Stimulated activated effector memory CD8-positive, alpha-beta T cell treated with anti-CD3 and anti-CD28 coated beads, Interleukin-12 subunit alpha, Interleukin-12 subunit beta, amount 100 ng/mL, for 72 hours (primary cell): ENCODE data around the gene SPATA32.

ENCODE experiments used
- ATAC-seq: fragments of 150-1000 bp; cut with Tn5 transposase; 2 replicates; pipeline ENCODE4 v1.10.0; 2021
- DNase-seq, 2 donors: peaks; one replicate each; pipeline ENCODE4 v3.0.0; 2021 to 2022; ENCODE audit warnings: low spot score in 2 of 2
- H3K27ac Mint-ChIP-seq: one replicate; pipeline ENCODE4 v1.8.0; 2022; ENCODE audit warnings: mild to moderate bottlenecking, mixed read lengths
- H3K36me3 Mint-ChIP-seq: one replicate; pipeline ENCODE4 v1.8.0; 2022; ENCODE audit warnings: mild to moderate bottlenecking, mixed read lengths
- H3K4me1 Mint-ChIP-seq: one replicate; pipeline ENCODE4 v1.8.0; 2022; ENCODE audit warnings: mixed read lengths
- H3K4me3 Mint-ChIP-seq: one replicate; pipeline ENCODE4 v1.8.0; 2022; ENCODE audit warnings: mild to moderate bottlenecking, mixed read lengths
- H3K9me3 Mint-ChIP-seq: one replicate; pipeline ENCODE4 v1.8.0; 2022; ENCODE audit warnings: mixed read lengths

Gene SPATA32

GRCh38 chr17:45286286-45286685 lies 24.4 kb upstream of the SPATA32 start:
- Mint-ChIP-seq H3K4me1 (peaks cover 45% of the 10 kb centered on the region), H3K36me3 (peaks cover 100% of the 10 kb centered on the region), H3K4me3 (no peak overlapping the region), H3K9me3 (no peaks in the 10 kb centered on the region), H3K27ac (peak overlapping the region; percentile 90)
- DNase-seq (no peak), ATAC-seq (no peak)

- Mint-ChIP-seq H3K4me1 (peaks cover 27% of the 10 kb centered on the region), H3K27ac (peak overlapping the region; percentile 90), H3K36me3 (peaks cover 100% of the 10 kb centered on the region), H3K4me3 (no peak overlapping the region), H3K9me3 (no peaks in the 10 kb centered on the region)
- ATAC-seq (peak; percentile 60), DNase-seq (no peak)
Observed at GRCh38 chr17:45284176-45285140, 22.6 kb upstream of the SPATA32 start.

- Mint-ChIP-seq H3K4me3 (no peak overlapping the region), H3K4me1 (peaks cover 24% of the 10 kb centered on the region), H3K27ac (peak overlapping the region; percentile 90), H3K9me3 (no peaks in the 10 kb centered on the region), H3K36me3 (peaks cover 100% of the 10 kb centered on the region)
- no peak for DNase-seq
- no peak for ATAC-seq
Observed at GRCh38 chr17:45283711-45284110, 21.8 kb upstream of the SPATA32 start.

- H3K4me3 Mint-ChIP-seq, result no peak overlapping the region
- peaks cover 100% of the 10 kb centered on the region for H3K36me3 Mint-ChIP-seq
- no peaks in the 10 kb centered on the region for H3K9me3 Mint-ChIP-seq
- peak overlapping the region; percentile 90 for H3K27ac Mint-ChIP-seq
- ATAC-seq, result peak; percentile 83
- no peak for DNase-seq
- peaks cover 25% of the 10 kb centered on the region for H3K4me1 Mint-ChIP-seq
Observed at GRCh38 chr17:45282683-45283644, 21.1 kb upstream of the SPATA32 start.

GRCh38 chr17:45279898-45280297 lies 18.0 kb upstream of the SPATA32 start:
- Mint-ChIP-seq H3K36me3 (peaks cover 100% of the 10 kb centered on the region), H3K4me3 (no peak overlapping the region), H3K4me1 (peaks cover 29% of the 10 kb centered on the region), H3K9me3 (no peaks in the 10 kb centered on the region), H3K27ac (peak overlapping the region; percentile 60)
- no peak for ATAC-seq
- DNase-seq, result no peak

- Mint-ChIP-seq H3K9me3 (no peaks in the 10 kb centered on the region), H3K36me3 (peaks cover 100% of the 10 kb centered on the region), H3K4me1 (peaks cover 14% of the 10 kb centered on the region), H3K4me3 (no peak overlapping the region), H3K27ac (peak overlapping the region; percentile 23)
- DNase-seq (no peak), ATAC-seq (no peak)
Observed at GRCh38 chr17:45277992-45278391, 16.1 kb upstream of the SPATA32 start.

GRCh38 chr17:45277216-45277849 lies 15.4 kb upstream of the SPATA32 start:
- peak overlapping the region; percentile 23 for H3K27ac Mint-ChIP-seq
- peak; percentile 79 to 91 for DNase-seq
- H3K4me3 Mint-ChIP-seq, result no peak overlapping the region
- H3K9me3 Mint-ChIP-seq, result no peaks in the 10 kb centered on the region
- peaks cover 100% of the 10 kb centered on the region for H3K36me3 Mint-ChIP-seq
- peak; percentile 93 for ATAC-seq
- H3K4me1 Mint-ChIP-seq, result peaks cover 9% of the 10 kb centered on the region

- no peak for DNase-seq
- peaks cover 100% of the 10 kb centered on the region for H3K36me3 Mint-ChIP-seq
Observed at GRCh38 chr17:45276031-45276430, 14.1 kb upstream of the SPATA32 start.

GRCh38 chr17:45274033-45274432 lies 12.1 kb upstream of the SPATA32 start:
- DNase-seq (no peak), ATAC-seq (no peak)
- H3K4me3 Mint-ChIP-seq, result no peak overlapping the region
- H3K36me3 Mint-ChIP-seq, result peaks cover 100% of the 10 kb centered on the region
- H3K9me3 Mint-ChIP-seq, result no peaks in the 10 kb centered on the region
- H3K27ac Mint-ChIP-seq, result peak overlapping the region; percentile 74
- peaks cover 20% of the 10 kb centered on the region for H3K4me1 Mint-ChIP-seq

More at GRCh38 chr17:45276031-45276430, 14.1 kb upstream of the SPATA32 start:
- Mint-ChIP-seq H3K4me3 (no peak overlapping the region), H3K27ac (no peak overlapping the region), H3K4me1 (peaks cover 9% of the 10 kb centered on the region), H3K9me3 (no peaks in the 10 kb centered on the region)
- ATAC-seq, result no peak

GRCh38 chr17:45273551-45273957 lies 11.7 kb upstream of the SPATA32 start:
- ATAC-seq, result no peak
- H3K4me1 Mint-ChIP-seq, result peaks cover 20% of the 10 kb centered on the region
- peak overlapping the region; percentile 74 for H3K27ac Mint-ChIP-seq
- H3K36me3 Mint-ChIP-seq, result peaks cover 100% of the 10 kb centered on the region
- no peak overlapping the region for H3K4me3 Mint-ChIP-seq
- H3K9me3 Mint-ChIP-seq, result no peaks in the 10 kb centered on the region
- no peak for DNase-seq

GRCh38 chr17:45271603-45272002 lies 9.7 kb upstream of the SPATA32 start:
- Mint-ChIP-seq H3K9me3 (no peaks in the 10 kb centered on the region), H3K27ac (no peak overlapping the region), H3K4me3 (no peak overlapping the region), H3K4me1 (peaks cover 12% of the 10 kb centered on the region), H3K36me3 (peaks cover 100% of the 10 kb centered on the region)
- ATAC-seq (no peak), DNase-seq (no peak)

- Mint-ChIP-seq H3K4me3 (no peak overlapping the region), H3K4me1 (peaks cover 12% of the 10 kb centered on the region)
Observed at GRCh38 chr17:45270828-45271418, 9.0 kb upstream of the SPATA32 start.

GRCh38 chr17:45269912-45270311 lies 8.0 kb upstream of the SPATA32 start:
- H3K4me1 Mint-ChIP-seq, result peaks cover 12% of the 10 kb centered on the region
- H3K27ac Mint-ChIP-seq, result peak overlapping the region; percentile 69
- no peak overlapping the region for H3K4me3 Mint-ChIP-seq
- no peak for DNase-seq
- H3K9me3 Mint-ChIP-seq, result no peaks in the 10 kb centered on the region
- peak; percentile 47 for ATAC-seq
- H3K36me3 Mint-ChIP-seq, result peaks cover 100% of the 10 kb centered on the region

More at GRCh38 chr17:45270828-45271418, 9.0 kb upstream of the SPATA32 start:
- H3K9me3 Mint-ChIP-seq, result no peaks in the 10 kb centered on the region
- peak; percentile 50 to 74 for DNase-seq
- ATAC-seq, result peak; percentile 69
- H3K36me3 Mint-ChIP-seq, result peaks cover 100% of the 10 kb centered on the region
- H3K27ac Mint-ChIP-seq, result peak overlapping the region; percentile 12

GRCh38 chr17:45267436-45268055 lies 5.7 kb upstream of the SPATA32 start:
- peak overlapping the region; percentile 78 for H3K27ac Mint-ChIP-seq
- no peak overlapping the region for H3K4me3 Mint-ChIP-seq
- ATAC-seq (no peak), DNase-seq (no peak)
- peaks cover 100% of the 10 kb centered on the region for H3K36me3 Mint-ChIP-seq
- no peaks in the 10 kb centered on the region for H3K9me3 Mint-ChIP-seq
- peaks cover 21% of the 10 kb centered on the region for H3K4me1 Mint-ChIP-seq
